HG03521 (cell line): ENCODE measurements around the gene BUD31.
A peak's percentile ranks its signal among the peaks of the same experiment; 100 is the strongest.
"Not testable (repeated sequence)": the region's sequence is repeated elsewhere in the genome, so short reads cannot be mapped to it uniquely, and the experiment has no call there.

ENCODE experiments used
- ATAC-seq: cut with Tn5 transposase; IDR thresholded peaks from one replicate; pipeline ENCODE4 v1.9.1; 2021; ENCODE audit warnings: mild to moderate bottlenecking, moderate library complexity; ENCODE audit not compliant: unreplicated experiment

BUD31 gene

GRCh38 chr7:99380032-99380822, 28.5 kb upstream of the BUD31 start:
- peak; percentile 1 for ATAC-seq

GRCh38 chr7:99380823-99381663, 27.7 kb upstream of the BUD31 start:
- ATAC-seq = peak; percentile 69

GRCh38 chr7:99381664-99382075, 27.1 kb upstream of the BUD31 start:
- ATAC-seq = no peak

- ATAC-seq = no peak
Observed at GRCh38 chr7:99383203-99383602, 25.6 kb upstream of the BUD31 start.

GRCh38 chr7:99383791-99384370, 24.9 kb upstream of the BUD31 start:
- ATAC-seq = no peak

- no peak for ATAC-seq
Observed at GRCh38 chr7:99384523-99384922, 24.2 kb upstream of the BUD31 start.

- no peak for ATAC-seq
Observed at GRCh38 chr7:99385564-99385963, 23.2 kb upstream of the BUD31 start.

- ATAC-seq = no peak
Observed at GRCh38 chr7:99386584-99387238, 22.1 kb upstream of the BUD31 start.

- ATAC-seq = not testable (repeated sequence)
Observed at GRCh38 chr7:99387239-99387635, 21.5 kb upstream of the BUD31 start.

- ATAC-seq = no peak
Observed at GRCh38 chr7:99387912-99388311, 20.9 kb upstream of the BUD31 start.

GRCh38 chr7:99389772-99390171, 19.0 kb upstream of the BUD31 start:
- no peak for ATAC-seq

GRCh38 chr7:99390941-99391602, 17.7 kb upstream of the BUD31 start:
- ATAC-seq = no peak

- no peak for ATAC-seq
Observed at GRCh38 chr7:99392046-99392445, 16.7 kb upstream of the BUD31 start.

- ATAC-seq = peak; percentile 74
Observed at GRCh38 chr7:99392659-99393354, 16.0 kb upstream of the BUD31 start.

- no peak for ATAC-seq
Observed at GRCh38 chr7:99393355-99394187, 15.2 kb upstream of the BUD31 start.

- ATAC-seq = no peak
Observed at GRCh38 chr7:99394188-99394502, 14.6 kb upstream of the BUD31 start.

GRCh38 chr7:99395616-99396327, 13.0 kb upstream of the BUD31 start:
- no peak for ATAC-seq

- no peak for ATAC-seq
Observed at GRCh38 chr7:99396418-99397296, 12.1 kb upstream of the BUD31 start.
